Measurements from ENCODE around the gene RBPMS2. TPM values are rescaled to one million over a fixed set of nuclear protein-coding genes. Genes with fewer than 3 reads are reported as not detected.

Gene RBPMS2
- total RNA-seq, 4 donors from 2014 or later: 0.22 to 5.4 (median 1.8) TPM

DNA sequence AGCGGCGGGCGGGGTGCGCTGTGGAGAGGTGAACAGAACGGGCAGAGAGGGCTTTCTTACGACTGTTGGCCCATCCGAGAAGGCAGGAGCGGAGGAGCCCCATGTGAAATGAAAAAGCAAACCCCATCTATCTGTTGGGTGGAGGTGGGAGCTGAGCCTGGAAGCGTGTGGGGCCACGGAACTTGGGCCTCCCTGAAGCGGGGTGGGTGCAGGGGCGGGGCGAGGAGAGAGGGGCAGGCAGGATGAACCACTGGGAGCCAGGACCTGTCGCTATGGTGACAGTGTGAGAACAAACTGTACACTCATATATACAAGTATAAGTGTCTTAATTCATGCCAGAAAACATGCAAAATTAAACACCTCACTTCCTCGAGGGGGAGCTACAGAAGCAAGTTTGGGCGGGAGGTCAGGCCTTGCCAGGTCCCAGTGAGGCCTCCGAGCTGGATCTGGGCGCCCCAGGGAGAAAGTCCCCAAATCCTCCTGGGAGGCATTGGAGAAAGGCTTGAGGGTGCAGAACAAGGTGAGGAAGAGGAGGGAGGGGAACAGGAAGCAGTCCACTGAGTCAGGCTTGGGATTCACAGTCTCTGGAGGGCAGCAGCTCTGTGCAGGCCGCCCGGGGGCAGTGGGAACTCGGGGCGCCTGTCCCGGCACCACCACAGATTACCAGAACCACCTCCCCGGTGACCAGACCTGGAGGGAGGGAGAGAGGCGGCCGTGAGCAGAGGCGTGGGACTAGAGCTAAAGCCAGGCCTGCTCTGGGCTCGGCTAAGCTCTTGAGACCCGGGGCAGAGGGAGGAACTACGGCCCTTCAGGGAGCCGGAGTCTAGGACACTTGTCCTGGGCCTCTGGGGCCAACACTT, 34.8 kb downstream of the RBPMS2 start:
- Histone ChIP-seq H3K27ac (peak overlapping the region in 1 of 4 donors; percentile 57), H3K27me3 (no peaks in the 10 kb centered on the region), H3K9me3 (no peaks in the 10 kb centered on the region), H3K36me3 (no peaks in the 10 kb centered on the region), H3K4me1 (peaks cover 0 to 10% (median 0%) of the 10 kb centered on the region in 4 donors), H3K4me3 (no peak overlapping the region)
- peak in 1 of 2 donors; percentile 12 for DNase-seq (ENCODE audit: low spot score in 2 of 2)
- TF ChIP-seq EP300 (IDR thresholded peaks at IDR 0.05): no peak
- TF ChIP-seq, protein P1, sequence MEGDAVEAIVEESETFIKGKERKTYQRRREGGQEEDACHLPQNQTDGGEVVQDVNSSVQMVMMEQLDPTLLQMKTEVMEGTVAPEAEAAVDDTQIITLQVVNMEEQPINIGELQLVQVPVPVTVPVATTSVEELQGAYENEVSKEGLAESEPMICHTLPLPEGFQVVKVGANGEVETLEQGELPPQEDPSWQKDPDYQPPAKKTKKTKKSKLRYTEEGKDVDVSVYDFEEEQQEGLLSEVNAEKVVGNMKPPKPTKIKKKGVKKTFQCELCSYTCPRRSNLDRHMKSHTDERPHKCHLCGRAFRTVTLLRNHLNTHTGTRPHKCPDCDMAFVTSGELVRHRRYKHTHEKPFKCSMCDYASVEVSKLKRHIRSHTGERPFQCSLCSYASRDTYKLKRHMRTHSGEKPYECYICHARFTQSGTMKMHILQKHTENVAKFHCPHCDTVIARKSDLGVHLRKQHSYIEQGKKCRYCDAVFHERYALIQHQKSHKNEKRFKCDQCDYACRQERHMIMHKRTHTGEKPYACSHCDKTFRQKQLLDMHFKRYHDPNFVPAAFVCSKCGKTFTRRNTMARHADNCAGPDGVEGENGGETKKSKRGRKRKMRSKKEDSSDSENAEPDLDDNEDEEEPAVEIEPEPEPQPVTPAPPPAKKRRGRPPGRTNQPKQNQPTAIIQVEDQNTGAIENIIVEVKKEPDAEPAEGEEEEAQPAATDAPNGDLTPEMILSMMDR (IDR thresholded peaks at IDR 0.05): peak in 2 of 5 experiments; percentile 9 to 22
- no peak for TF ChIP-seq POLR2A (IDR thresholded peaks at IDR 0.05)
- 69 to 71% methylated on average over 31 of the region's 31 CpGs for WGBS, 2 donors

DNA sequence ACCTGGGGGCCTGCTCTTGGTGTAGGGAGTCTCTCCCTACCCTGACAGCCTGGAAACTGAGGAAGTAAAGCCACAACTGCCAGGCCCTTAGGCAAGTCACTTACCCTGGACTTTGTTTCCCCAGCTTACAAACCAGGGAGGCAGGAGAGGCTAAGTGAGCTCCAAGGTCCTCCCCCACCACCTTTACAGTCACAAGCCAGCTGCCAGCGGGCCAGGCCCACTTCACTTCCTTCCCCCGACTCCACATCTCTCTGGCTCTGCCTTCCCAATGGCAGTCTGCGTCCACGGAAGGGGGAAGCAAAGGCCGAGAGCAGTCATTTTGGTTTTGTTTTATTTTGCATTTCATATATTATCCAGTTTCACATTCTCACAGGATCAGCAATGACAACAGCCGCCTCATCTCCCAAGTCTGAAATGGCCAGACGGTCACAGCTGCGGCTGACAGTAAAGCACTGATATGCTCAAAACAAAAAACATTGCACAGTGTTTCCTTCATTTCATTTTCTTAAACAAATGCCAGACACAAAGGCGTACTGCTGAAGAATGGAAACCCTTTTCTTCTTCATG, 35.7 kb downstream of the RBPMS2 start:
- H3K27ac ChIP-seq: peak overlapping the region in 2 of 4 donors; percentile 7 to 35
- TF ChIP-seq EP300 (IDR thresholded peaks at IDR 0.05) (no peak), POLR2A (IDR thresholded peaks at IDR 0.05) (no peak)
- TF ChIP-seq, protein P1 (IDR thresholded peaks at IDR 0.05): no peak
- 55 to 58% methylated on average over 9 of the region's 9 CpGs for WGBS, 2 donors
- no peaks in the 10 kb centered on the region for H3K27me3 ChIP-seq
- H3K4me3 ChIP-seq: no peak overlapping the region
- DNase-seq (ENCODE audit: low spot score in 2 of 2): no peak
- H3K36me3 ChIP-seq: no peaks in the 10 kb centered on the region
- peaks cover 0 to 10% (median 0%) of the 10 kb centered on the region in 4 donors for H3K4me1 ChIP-seq
- no peaks in the 10 kb centered on the region for H3K9me3 ChIP-seq

DNA sequence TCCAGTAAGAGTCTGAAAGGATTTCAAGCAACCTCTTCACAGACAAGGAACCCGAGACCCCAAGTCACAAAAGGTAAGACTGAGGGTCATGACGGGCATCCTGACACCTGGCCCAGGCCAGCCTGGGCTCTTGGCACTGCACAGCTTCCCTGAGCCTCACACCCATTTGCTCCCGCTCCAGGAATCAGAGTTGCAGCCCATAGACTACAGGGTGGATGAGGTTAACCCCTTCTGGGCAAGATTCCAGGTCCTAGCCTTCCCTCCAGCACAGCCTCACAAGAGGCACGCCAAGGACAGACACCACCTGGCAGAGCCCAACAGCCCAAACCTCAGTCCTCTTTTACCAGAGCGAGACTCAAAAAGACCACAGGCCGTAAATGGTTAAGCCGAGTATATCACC, 36.2 kb downstream of the RBPMS2 start:
- peaks cover 0 to 10% (median 0%) of the 10 kb centered on the region in 4 donors for H3K4me1 ChIP-seq
- no peaks in the 10 kb centered on the region for H3K36me3 ChIP-seq
- WGBS, 2 donors: 67 to 77% methylated on average over 6 to 7 of the region's 7 CpGs
- no peaks in the 10 kb centered on the region for H3K9me3 ChIP-seq
- H3K4me3 ChIP-seq: no peak overlapping the region
- no peak for DNase-seq (ENCODE audit: low spot score in 2 of 2)
- no peaks in the 10 kb centered on the region for H3K27me3 ChIP-seq
- peak overlapping the region in 1 of 4 donors; percentile 35 for H3K27ac ChIP-seq
- TF ChIP-seq, protein P1 (IDR thresholded peaks at IDR 0.05): no peak
- TF ChIP-seq POLR2A (IDR thresholded peaks at IDR 0.05) (no peak), EP300 (IDR thresholded peaks at IDR 0.05) (no peak)

DNA sequence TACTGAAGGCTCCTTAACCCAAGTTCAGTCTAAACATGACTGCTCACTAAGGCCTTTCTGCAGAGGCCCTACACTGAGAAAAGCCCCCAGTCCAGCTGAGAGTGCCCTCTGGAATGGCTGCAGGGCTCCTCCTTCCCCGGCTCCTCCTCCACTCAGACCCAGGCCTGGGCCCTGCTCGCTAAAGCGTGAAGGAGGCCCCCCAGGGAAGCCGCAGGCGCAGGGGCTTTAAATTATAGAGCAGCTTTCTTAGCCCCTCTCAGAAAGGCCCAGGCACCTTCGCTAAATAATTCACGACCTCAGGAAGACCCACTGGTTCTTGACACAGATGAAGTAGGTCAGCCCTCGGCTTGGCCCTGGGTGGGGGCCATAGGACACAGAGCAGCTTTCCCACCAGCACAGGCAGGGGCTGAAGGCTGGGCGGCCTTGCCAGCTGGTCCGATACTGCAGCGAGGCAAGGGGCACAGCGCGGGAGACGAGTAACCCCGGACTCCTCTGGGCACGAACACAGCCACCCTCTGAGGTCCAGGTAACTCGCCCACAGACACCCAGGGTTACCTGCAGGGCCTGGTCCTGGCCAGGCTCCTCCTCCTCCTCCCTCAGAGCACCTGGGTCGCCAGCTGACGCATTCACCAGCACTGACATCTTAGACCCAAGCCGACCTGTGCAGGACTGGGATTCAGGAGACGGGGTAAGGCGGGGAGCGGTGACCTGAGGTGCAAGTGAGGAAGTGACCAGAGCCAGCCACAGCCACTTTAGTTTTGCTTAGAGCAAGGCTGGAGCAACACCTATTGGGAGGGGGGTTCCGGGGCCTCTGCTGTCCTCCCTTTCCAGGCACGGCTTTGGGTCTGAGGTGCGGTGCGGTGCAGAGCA, 36.9 kb downstream of the RBPMS2 start:
- TF ChIP-seq, protein P1 (IDR thresholded peaks at IDR 0.05): no peak
- TF ChIP-seq POLR2A (IDR thresholded peaks at IDR 0.05) (no peak), EP300 (IDR thresholded peaks at IDR 0.05) (no peak)
- Histone ChIP-seq H3K36me3 (no peaks in the 10 kb centered on the region), H3K4me3 (no peak overlapping the region), H3K27me3 (no peaks in the 10 kb centered on the region), H3K4me1 (peaks cover 0 to 10% (median 0%) of the 10 kb centered on the region in 4 donors), H3K27ac (no peak overlapping the region), H3K9me3 (no peaks in the 10 kb centered on the region)
- 83 to 85% methylated on average over 21 to 26 of the region's 27 CpGs for WGBS, 2 donors
- no peak for DNase-seq (ENCODE audit: low spot score in 2 of 2)
